Neural cell (in vitro differentiated cells): ENCODE measurements around the gene NLRX1. TPM values are rescaled to one million over a fixed set of nuclear protein-coding genes. Genes with fewer than 3 reads are reported as not detected.

Source experiments
- H2AFZ ChIP-seq: fragments of 200-600, 300-800 bp; sonication (generic), shearing (Covaris generic); 2 replicates; pipeline ENCODE4 v1.6.0; 2014; ENCODE audit warnings: low read depth, mild to moderate bottlenecking, antibody characterized with exemption, low read length, moderate library complexity
- H3F3A ChIP-seq: fragments of 200-600 bp; shearing (Covaris generic); 2 replicates; pipeline ENCODE4 v1.6.1; 2016; ENCODE audit warnings: mild to moderate bottlenecking, moderate library complexity, mixed read lengths, antibody characterized with exemption, low read length; ENCODE audit not compliant: insufficient read depth, poor library complexity, severe bottlenecking
- H3K27ac ChIP-seq: fragments of 200-600, 300-800 bp; sonication (generic), shearing (Covaris generic); 2 replicates; pipeline ENCODE4 v1.5.1; 2014; ENCODE audit warnings: mild to moderate bottlenecking, low read length, moderate library complexity
- H3K27me3 ChIP-seq: fragments of 300-800, 200-600 bp; sonication (generic), shearing (Covaris generic); 2 replicates; pipeline ENCODE4 v1.6.0; 2014; ENCODE audit warnings: mild to moderate bottlenecking, low read depth, low read length, moderate library complexity; ENCODE audit not compliant: insufficient read depth
- H3K36me3 ChIP-seq: fragments of 300-800, 200-600 bp; sonication (generic), shearing (Covaris generic); 2 replicates; pipeline ENCODE4 v1.5.1; 2014; ENCODE audit warnings: mild to moderate bottlenecking, antibody characterized with exemption, low read length, moderate library complexity; ENCODE audit not compliant: insufficient read depth
- H3K4me2 ChIP-seq: fragments of 300-800, 200-600 bp; sonication (generic), shearing (Covaris generic); 2 replicates; pipeline ENCODE4 v1.6.0; 2014; ENCODE audit warnings: mild to moderate bottlenecking, low read length
- H3K4me3 ChIP-seq: fragments of 300-800, 200-600 bp; sonication (generic), shearing (Covaris generic); 2 replicates; pipeline ENCODE4 v1.5.1; 2014; ENCODE audit warnings: mild to moderate bottlenecking, low read length, moderate library complexity
- H3K79me2 ChIP-seq: fragments of 200-600 bp; shearing (Covaris generic); replicated peaks from 2 replicates; pipeline ENCODE4 v1.6.0; 2014; ENCODE audit warnings: mild to moderate bottlenecking, low read length, moderate library complexity; ENCODE audit not compliant: insufficient read depth
- H3K9ac ChIP-seq: fragments of 300-800, 200-600 bp; sonication (generic), shearing (Covaris generic); 2 replicates; pipeline ENCODE4 v1.6.1; 2016; ENCODE audit warnings: mild to moderate bottlenecking, low read length, mixed read lengths
- H3K9me2 ChIP-seq: fragments of 200-600 bp; shearing (Covaris generic); 2 replicates; pipeline ENCODE4 v1.6.1; 2016; ENCODE audit warnings: mild to moderate bottlenecking, low read length, mixed read lengths; ENCODE audit not compliant: insufficient read depth
- H3K9me3 ChIP-seq: fragments of 200-600, 300-800 bp; sonication (generic), shearing (Covaris generic); 2 replicates; pipeline ENCODE4 v1.6.1; 2016; ENCODE audit warnings: mild to moderate bottlenecking, mixed run types, low read length, moderate library complexity, mixed read lengths
- H4K20me1 ChIP-seq: fragments of 200-600 bp; shearing (Covaris generic); 2 replicates; pipeline ENCODE4 v1.6.1; 2016; ENCODE audit warnings: mild to moderate bottlenecking, mixed run types; ENCODE audit not compliant: insufficient read depth
- CTCF ChIP-seq: fragments of 450-650 bp; IDR thresholded peaks from 2 replicates; pipeline ENCODE4 v1.5.1; 2014; ENCODE audit warnings: antibody characterized with exemption, mild to moderate bottlenecking, moderate library complexity; ENCODE audit not compliant: poor library complexity, severe bottlenecking
- EP300 ChIP-seq: fragments of 450-650 bp; conservative IDR thresholded peaks from 2 replicates; pipeline ENCODE4 v1.6.1; 2014; ENCODE audit warnings: antibody characterized with exemption, mild to moderate bottlenecking, moderate library complexity; ENCODE audit not compliant: poor library complexity, severe bottlenecking
- EZH2 ChIP-seq: fragments of 200-600, 300-800 bp; shearing (Covaris generic), sonication (generic); IDR thresholded peaks from 2 replicates; pipeline ENCODE4 v1.6.1; 2014; ENCODE audit warnings: antibody characterized with exemption, low read length, borderline replicate concordance, mild to moderate bottlenecking; ENCODE audit not compliant: insufficient read depth, poor library complexity, severe bottlenecking
- MXI1 ChIP-seq: fragments of 450-650 bp; conservative IDR thresholded peaks from 2 replicates; pipeline ENCODE4 v1.6.1; 2014; ENCODE audit warnings: antibody characterized with exemption, mild to moderate bottlenecking; ENCODE audit not compliant: poor library complexity, severe bottlenecking
- POLR2AphosphoS5 ChIP-seq: IDR thresholded peaks from 2 replicates; pipeline ENCODE4 v1.6.1; 2012
- RAD21 ChIP-seq: fragments of 450-650 bp; conservative IDR thresholded peaks from 2 replicates; pipeline ENCODE4 v1.6.1; 2014; ENCODE audit warnings: antibody characterized with exemption, mild to moderate bottlenecking, moderate library complexity
- REST ChIP-seq: IDR thresholded peaks from 2 replicates; pipeline ENCODE4 v1.6.1; 2012; ENCODE audit warnings: borderline replicate concordance
- SMC3 ChIP-seq: fragments of 450-650 bp; conservative IDR thresholded peaks from 2 replicates; pipeline ENCODE4 v1.6.1; 2014; ENCODE audit warnings: antibody characterized with exemption, mild to moderate bottlenecking, moderate library complexity; ENCODE audit not compliant: poor library complexity
- TAF1 ChIP-seq: IDR thresholded peaks from 2 replicates; pipeline ENCODE4 v1.6.1; 2012; ENCODE audit warnings: low read depth
- polyA plus RNA-seq: library from polyadenylated mRNA; depleted of rRNA; stranded (reverse); fragments of >200 nt; gene quantifications from 2 replicates; pipeline ENCODE4 v1.2.3, GENCODE V29; 2014

NLRX1 gene
- polyA plus RNA-seq, 1 donor from 2014 or later = 1.6 TPM

- Histone ChIP-seq H2AFZ (no peak overlapping the region), H4K20me1 (no peaks in the 10 kb centered on the region), H3K9me2 (no peaks in the 10 kb centered on the region), H3K9me3 (no peaks in the 10 kb centered on the region), H3K9ac (no peak overlapping the region), H3K27ac (no peak overlapping the region), H3K36me3 (no peaks in the 10 kb centered on the region), H3K4me3 (no peak overlapping the region), H3K27me3 (no peaks in the 10 kb centered on the region), H3K79me2 (no peaks in the 10 kb centered on the region), H3F3A (no peaks in the 10 kb centered on the region), H3K4me2 (no peak overlapping the region)
- no peak for TF ChIP-seq EZH2
- no peak for TF ChIP-seq RAD21
- no peak for TF ChIP-seq REST
- no peak for TF ChIP-seq SMC3
- no peak for TF ChIP-seq MXI1
- no peak for TF ChIP-seq TAF1
- no peak for TF ChIP-seq EP300
Measured at GRCh38 chr11:119193626-119194025, 25.1 kb downstream of the NLRX1 start.

GRCh38 chr11:119194811-119195440 lies 26.4 kb downstream of the NLRX1 start:
- no peaks in the 10 kb centered on the region for H3K27me3 ChIP-seq
- no peak overlapping the region for H3K4me3 ChIP-seq
- H3K79me2 ChIP-seq = no peaks in the 10 kb centered on the region
- H3K9ac ChIP-seq = no peak overlapping the region
- no peak overlapping the region for H3K4me2 ChIP-seq
- no peak overlapping the region for H2AFZ ChIP-seq
- no peaks in the 10 kb centered on the region for H4K20me1 ChIP-seq
- no peaks in the 10 kb centered on the region for H3K36me3 ChIP-seq
- H3F3A ChIP-seq = no peaks in the 10 kb centered on the region
- H3K27ac ChIP-seq = no peak overlapping the region
- no peaks in the 10 kb centered on the region for H3K9me2 ChIP-seq
- no peaks in the 10 kb centered on the region for H3K9me3 ChIP-seq
- TF ChIP-seq POLR2AphosphoS5 = no peak
- no peak for TF ChIP-seq TAF1
- no peak for TF ChIP-seq SMC3
- no peak for TF ChIP-seq REST
- no peak for TF ChIP-seq MXI1
- TF ChIP-seq RAD21 = no peak
- TF ChIP-seq EZH2 = no peak
- no peak for TF ChIP-seq EP300
- TF ChIP-seq CTCF = no peak
